HepG2 (cell line): ENCODE results near the gene SLC24A4. TPM values are rescaled to one million over a fixed set of nuclear protein-coding genes. Genes with fewer than 3 reads are reported as not detected.

Experiments used
- MAFK ChIP-seq, 2 experiments: IDR thresholded peaks in 1 of 2; conservative IDR thresholded peaks in 1 of 2; 2 replicates each; pipeline ENCODE4 v1.6.1; 2011; ENCODE audit warnings: improper control_type of control experiment in 2 of 2, low read length in 2 of 2
- NFIC ChIP-seq: IDR thresholded peaks from 2 replicates; pipeline ENCODE4 v1.6.1; 2012; ENCODE audit warnings: mild to moderate bottlenecking, low read length, inconsistent platforms
- NR2F6 ChIP-seq, 2 experiments: IDR thresholded peaks; 2 replicates each; pipeline ENCODE4 v1.6.1; 2016; ENCODE audit warnings: antibody characterized with exemption in 1 of 2, mild to moderate bottlenecking in 1 of 2
- PHF5A ChIP-seq: IDR thresholded peaks from one replicate; pipeline ENCODE4 v1.6.1; 2018; ENCODE audit warnings: low read depth, missing genetic modification reagents; ENCODE audit not compliant: unreplicated experiment
- SCMH1 ChIP-seq: sonication (generic); formaldehyde crosslinking; IDR thresholded peaks from 2 replicates; pipeline ENCODE4 v1.9.0; 2021; ENCODE audit warnings: missing genetic modification reagents, mild to moderate bottlenecking, borderline replicate concordance
- TRAFD1 ChIP-seq: sonication (generic); formaldehyde crosslinking; IDR thresholded peaks from 2 replicates; pipeline ENCODE4 v1.5.1; 2020; ENCODE audit warnings: missing genetic modification reagents, mild to moderate bottlenecking, borderline replicate concordance
- ZBTB4 ChIP-seq: sonication (generic); formaldehyde crosslinking; IDR thresholded peaks from 2 replicates; pipeline ENCODE4 v1.4.0; 2020; ENCODE audit warnings: missing genetic modification reagents, mild to moderate bottlenecking, borderline replicate concordance
- ZIK1 ChIP-seq: sonication (generic); formaldehyde crosslinking; IDR thresholded peaks from 2 replicates; pipeline ENCODE4 v1.5.0; 2020; ENCODE audit warnings: mild to moderate bottlenecking, low read depth, missing genetic modification reagents, borderline replicate concordance
- ZNF264 ChIP-seq: sonication (generic); formaldehyde crosslinking; IDR thresholded peaks from 2 replicates; pipeline ENCODE4 v1.4.0; 2020; ENCODE audit warnings: missing genetic modification reagents
- ZNF512B ChIP-seq: sonication (generic); formaldehyde crosslinking; IDR thresholded peaks from 2 replicates; pipeline ENCODE4 v1.5.1; 2020; ENCODE audit warnings: missing genetic modification reagents, mild to moderate bottlenecking, borderline replicate concordance
- ZNF547 ChIP-seq: sonication (generic); formaldehyde crosslinking; IDR thresholded peaks from 2 replicates; pipeline ENCODE4 v1.5.1; 2020; ENCODE audit warnings: mild to moderate bottlenecking, missing genetic modification reagents
- ZNF660 ChIP-seq: sonication (generic); formaldehyde crosslinking; IDR thresholded peaks from 2 replicates; pipeline ENCODE4 v1.5.1; 2020; ENCODE audit warnings: mild to moderate bottlenecking, low read depth, missing genetic modification reagents, borderline replicate concordance
- ZNF878 ChIP-seq: sonication (generic); formaldehyde crosslinking; IDR thresholded peaks from 2 replicates; pipeline ENCODE4 v1.8.1; 2023; ENCODE audit warnings: mild to moderate bottlenecking, missing genetic modification reagents, moderate library complexity
- ZSCAN25 ChIP-seq: sonication (generic); formaldehyde crosslinking; IDR thresholded peaks from 2 replicates; pipeline ENCODE4 v1.8.0; 2022; ENCODE audit warnings: mild to moderate bottlenecking, missing genetic modification reagents
- polyA plus RNA-seq, 8 experiments: library from polyadenylated mRNA; depleted of rRNA in 3 of 8; stranded (reverse) in 7 of 8; unstranded in 1 of 8; fragments of >200 nt; fragmentation: Illumina TruSeq in 4 of 8; extraction: Trizol in 4 of 8; gene quantifications; 2 replicates each; pipeline versions ENCODE4 v1.2.1 to v1.2.3, GENCODE V29; 2011 to 2016; ENCODE audit warnings: low read depth in 4 of 8, missing spikeins in 1 of 8, mixed read lengths in 1 of 8; ENCODE audit not compliant: insufficient read depth in 1 of 8
- total RNA-seq, 5 experiments: library from RNA; depleted of rRNA; stranded (reverse); fragments of >200 nt; fragmentation: Illumina TruSeq; extraction: Trizol; gene quantifications; 2 replicates each; pipeline ENCODE4 v1.2.3, GENCODE V29; 2016; ENCODE audit warnings: low read depth in 1 of 5
- TF ChIP-seq, protein P1 (sequence below): sonication (generic); formaldehyde crosslinking; IDR thresholded peaks from 2 replicates; pipeline ENCODE4 v1.4.0; 2020; ENCODE audit warnings: mild to moderate bottlenecking, missing genetic modification reagents
- TF ChIP-seq, protein P2 (sequence below): sonication (generic); formaldehyde crosslinking; IDR thresholded peaks from 2 replicates; pipeline ENCODE4 v1.5.0; 2020; ENCODE audit warnings: missing genetic modification reagents
- TF ChIP-seq, protein P3 (sequence below): sonication (generic); formaldehyde crosslinking; IDR thresholded peaks from 2 replicates; pipeline ENCODE4 v1.4.0; 2020; ENCODE audit warnings: missing genetic modification reagents

Gene SLC24A4
- total and polyA plus RNA-seq, 2 of the 13 experiments (the other 11 are each of a cell fraction or from before 2014, with no cell fraction given), result not detected

- TF ChIP-seq ZSCAN25 (CRISPR knock-in tag), result peak; percentile 45; the same call in 1 of the 2 replicates
- no peak for TF ChIP-seq NFIC
- no peak for TF ChIP-seq MAFK (conservative IDR thresholded peaks at IDR 0.05 in 1 of 2, IDR thresholded peaks at IDR 0.05 in 1 of 2; ENCODE audit: low read length in 2 of 2)
- TF ChIP-seq SCMH1 (CRISPR knock-in tag), result no peak
- peak; percentile 88 for TF ChIP-seq ZNF264 (CRISPR knock-in tag)
- TF ChIP-seq PHF5A (CRISPR knock-in tag), result no peak
- TF ChIP-seq, protein P1, sequence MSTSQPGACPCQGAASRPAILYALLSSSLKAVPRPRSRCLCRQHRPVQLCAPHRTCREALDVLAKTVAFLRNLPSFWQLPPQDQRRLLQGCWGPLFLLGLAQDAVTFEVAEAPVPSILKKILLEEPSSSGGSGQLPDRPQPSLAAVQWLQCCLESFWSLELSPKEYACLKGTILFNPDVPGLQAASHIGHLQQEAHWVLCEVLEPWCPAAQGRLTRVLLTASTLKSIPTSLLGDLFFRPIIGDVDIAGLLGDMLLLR (CRISPR knock-in tag), result no peak
- TF ChIP-seq ZBTB4 (CRISPR knock-in tag), result no peak
- TF ChIP-seq ZNF512B (CRISPR knock-in tag), result no peak
- TF ChIP-seq ZNF878 (CRISPR knock-in tag), result no peak
- 0 out of 2 replicates have a peak, but pooled peaks have one; percentile 44 for TF ChIP-seq ZNF547 (CRISPR knock-in tag)
- TF ChIP-seq NR2F6 (IDR thresholded peaks at IDR 0.05), result peak; percentile 92
- TF ChIP-seq NR2F6 (CRISPR knock-in tag; IDR thresholded peaks at IDR 0.05), result peak; percentile 95
- no peak for TF ChIP-seq ZNF660 (CRISPR knock-in tag)
- TF ChIP-seq, protein P2, sequence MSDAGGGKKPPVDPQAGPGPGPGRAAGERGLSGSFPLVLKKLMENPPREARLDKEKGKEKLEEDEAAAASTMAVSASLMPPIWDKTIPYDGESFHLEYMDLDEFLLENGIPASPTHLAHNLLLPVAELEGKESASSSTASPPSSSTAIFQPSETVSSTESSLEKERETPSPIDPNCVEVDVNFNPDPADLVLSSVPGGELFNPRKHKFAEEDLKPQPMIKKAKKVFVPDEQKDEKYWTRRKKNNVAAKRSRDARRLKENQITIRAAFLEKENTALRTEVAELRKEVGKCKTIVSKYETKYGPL (CRISPR knock-in tag), result no peak
- no peak for TF ChIP-seq ZIK1 (CRISPR knock-in tag)
- TF ChIP-seq TRAFD1 (CRISPR knock-in tag), result no peak
- TF ChIP-seq, protein P3, sequence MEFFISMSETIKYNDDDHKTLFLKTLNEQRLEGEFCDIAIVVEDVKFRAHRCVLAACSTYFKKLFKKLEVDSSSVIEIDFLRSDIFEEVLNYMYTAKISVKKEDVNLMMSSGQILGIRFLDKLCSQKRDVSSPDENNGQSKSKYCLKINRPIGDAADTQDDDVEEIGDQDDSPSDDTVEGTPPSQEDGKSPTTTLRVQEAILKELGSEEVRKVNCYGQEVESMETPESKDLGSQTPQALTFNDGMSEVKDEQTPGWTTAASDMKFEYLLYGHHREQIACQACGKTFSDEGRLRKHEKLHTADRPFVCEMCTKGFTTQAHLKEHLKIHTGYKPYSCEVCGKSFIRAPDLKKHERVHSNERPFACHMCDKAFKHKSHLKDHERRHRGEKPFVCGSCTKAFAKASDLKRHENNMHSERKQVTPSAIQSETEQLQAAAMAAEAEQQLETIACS (CRISPR knock-in tag), result no peak
These were observed 63.7 kb downstream of the SLC24A4 start (continued) for GRCh38 chr14:92386637-92387036.
